Measurements from ENCODE around the gene BCL2L14. TPM values are rescaled to one million over a fixed set of nuclear protein-coding genes. Genes with fewer than 3 reads are reported as not detected.
A peak's percentile ranks its signal among the peaks of the same experiment; 100 is the strongest.

BCL2L14 gene
- total RNA-seq, 1 donor, result not detected

- TF ChIP-seq CTCF (IDR thresholded peaks at IDR 0.05; ENCODE audit: insufficient read depth, low read length), result no peak
- H3K4me3 ChIP-seq (ENCODE audit: low read depth, low read length), result no peak overlapping the region
- DNase-seq (ENCODE audit: low read depth), result no peak
These were observed 35.5 kb upstream of the BCL2L14 start for GRCh38 chr12:12035229-12035628.

GRCh38 chr12:12036901-12037300, 33.8 kb upstream of the BCL2L14 start:
- TF ChIP-seq CTCF (IDR thresholded peaks at IDR 0.05; ENCODE audit: insufficient read depth, low read length), result no peak
- DNase-seq (ENCODE audit: low read depth), result no peak
- no peak overlapping the region for H3K4me3 ChIP-seq (ENCODE audit: low read depth, low read length)

- no peak for TF ChIP-seq CTCF (IDR thresholded peaks at IDR 0.05; ENCODE audit: insufficient read depth, low read length)
- no peak for DNase-seq (ENCODE audit: low read depth)
- no peak overlapping the region for H3K4me3 ChIP-seq (ENCODE audit: low read depth, low read length)
These were observed 30.8 kb upstream of the BCL2L14 start for GRCh38 chr12:12039897-12040296.

GRCh38 chr12:12046401-12046800, 24.3 kb upstream of the BCL2L14 start:
- H3K4me3 ChIP-seq (ENCODE audit: low read depth, low read length), result no peak overlapping the region
- DNase-seq (ENCODE audit: low read depth), result peak; percentile 11
- no peak for TF ChIP-seq CTCF (IDR thresholded peaks at IDR 0.05; ENCODE audit: insufficient read depth, low read length)

- no peak overlapping the region for H3K4me3 ChIP-seq (ENCODE audit: low read depth, low read length)
These were observed 23.1 kb upstream of the BCL2L14 start for GRCh38 chr12:12047682-12048081.

GRCh38 chr12:12048266-12048665, 22.5 kb upstream of the BCL2L14 start:
- TF ChIP-seq CTCF (IDR thresholded peaks at IDR 0.05; ENCODE audit: insufficient read depth, low read length), result no peak
- H3K4me3 ChIP-seq (ENCODE audit: low read depth, low read length), result no peak overlapping the region
- no peak for DNase-seq (ENCODE audit: low read depth)

More at GRCh38 chr12:12047682-12048081, 23.1 kb upstream of the BCL2L14 start:
- DNase-seq (ENCODE audit: low read depth), result no peak
- no peak for TF ChIP-seq CTCF (IDR thresholded peaks at IDR 0.05; ENCODE audit: insufficient read depth, low read length)

GRCh38 chr12:12048714-12049113, 22.0 kb upstream of the BCL2L14 start:
- H3K4me3 ChIP-seq (ENCODE audit: low read depth, low read length), result no peak overlapping the region
- no peak for DNase-seq (ENCODE audit: low read depth)
- TF ChIP-seq CTCF (IDR thresholded peaks at IDR 0.05; ENCODE audit: insufficient read depth, low read length), result no peak

Data from fibroblast of the aortic adventitia (primary cell).